HG03066 (cell line): ENCODE measurements around the gene ZNRF1.
"Not testable (repeated sequence)": the region's sequence is repeated elsewhere in the genome, so short reads cannot be mapped to it uniquely, and the experiment has no call there.

Experiments used
- ATAC-seq: cut with Tn5 transposase; IDR thresholded peaks from one replicate; pipeline ENCODE4 v1.9.1; 2021; ENCODE audit warnings: low read depth; ENCODE audit not compliant: unreplicated experiment

ZNRF1 gene

GRCh38 chr16:75111514-75111940 is 112.7 kb downstream of the ZNRF1 start:
- ATAC-seq, result peak; percentile 1

- no peak for ATAC-seq
Observed at GRCh38 chr16:75111961-75112733, 113.3 kb downstream of the ZNRF1 start.

GRCh38 chr16:75112734-75113491 is 114.1 kb downstream of the ZNRF1 start:
- ATAC-seq, result no peak

- ATAC-seq, result no peak
Observed at GRCh38 chr16:75113541-75114121, 114.8 kb downstream of the ZNRF1 start.

- ATAC-seq, result no peak
Observed at GRCh38 chr16:75114179-75114945, 115.5 kb downstream of the ZNRF1 start.

- ATAC-seq, result no peak
Observed at GRCh38 chr16:75114946-75115825, 116.4 kb downstream of the ZNRF1 start.

- ATAC-seq, result no peak
Observed at GRCh38 chr16:75116081-75116910, 117.5 kb downstream of the ZNRF1 start, which contains the start of gene LDHD. Gene LDHD (minus strand): TSS chr16:75116780. CDS start chr16:75116720, 60 bp downstream.

GRCh38 chr16:75116911-75117245 is 118.1 kb downstream of the ZNRF1 start:
- ATAC-seq, result no peak

- ATAC-seq, result no peak
Observed at GRCh38 chr16:75118943-75119539, 120.2 kb downstream of the ZNRF1 start.

- no peak for ATAC-seq
Observed at GRCh38 chr16:75120253-75120652, 121.4 kb downstream of the ZNRF1 start.

GRCh38 chr16:75121949-75122568 is 123.2 kb downstream of the ZNRF1 start:
- ATAC-seq, result no peak

GRCh38 chr16:75122609-75123008 is 123.8 kb downstream of the ZNRF1 start:
- ATAC-seq, result no peak

- ATAC-seq, result no peak
Observed at GRCh38 chr16:75127713-75128415, 129.0 kb downstream of the ZNRF1 start.

- not testable (repeated sequence) for ATAC-seq
Observed at GRCh38 chr16:75129421-75130149, 130.8 kb downstream of the ZNRF1 start.

GRCh38 chr16:75130150-75130771 is 131.4 kb downstream of the ZNRF1 start:
- no peak for ATAC-seq

GRCh38 chr16:75131081-75131480 is 132.3 kb downstream of the ZNRF1 start:
- no peak for ATAC-seq
